HUES6 (cell line): ENCODE results near the gene MED13L.

ENCODE experiments used
- H3K27ac ChIP-seq: 2 replicates; pipeline ENCODE4 v1.7.0; 2013; ENCODE audit warnings: low read depth, mild to moderate bottlenecking, low read length, inconsistent platforms
- H3K27me3 ChIP-seq: 2 replicates; pipeline ENCODE4 v1.6.1; 2013; ENCODE audit warnings: low read length; ENCODE audit not compliant: control insufficient read depth, insufficient read depth
- H3K36me3 ChIP-seq: 2 replicates; pipeline ENCODE4 v1.6.1; 2013; ENCODE audit warnings: low read length; ENCODE audit not compliant: control insufficient read depth, insufficient read depth
- H3K4me1 ChIP-seq: 2 replicates; pipeline ENCODE4 v1.6.1; 2013; ENCODE audit warnings: low read length; ENCODE audit not compliant: control insufficient read depth, insufficient read depth
- H3K4me3 ChIP-seq: 2 replicates; pipeline ENCODE4 v1.5.1; 2013; ENCODE audit warnings: low read depth, low read length
- H3K9ac ChIP-seq: one replicate; pipeline ENCODE4 v1.6.1; 2013; ENCODE audit warnings: mild to moderate bottlenecking, low read length
- H3K9me3 ChIP-seq: 2 replicates; pipeline ENCODE4 v1.6.1; 2013; ENCODE audit warnings: low read depth, low read length; ENCODE audit not compliant: control insufficient read depth, insufficient read depth

The MED13L gene

DNA sequence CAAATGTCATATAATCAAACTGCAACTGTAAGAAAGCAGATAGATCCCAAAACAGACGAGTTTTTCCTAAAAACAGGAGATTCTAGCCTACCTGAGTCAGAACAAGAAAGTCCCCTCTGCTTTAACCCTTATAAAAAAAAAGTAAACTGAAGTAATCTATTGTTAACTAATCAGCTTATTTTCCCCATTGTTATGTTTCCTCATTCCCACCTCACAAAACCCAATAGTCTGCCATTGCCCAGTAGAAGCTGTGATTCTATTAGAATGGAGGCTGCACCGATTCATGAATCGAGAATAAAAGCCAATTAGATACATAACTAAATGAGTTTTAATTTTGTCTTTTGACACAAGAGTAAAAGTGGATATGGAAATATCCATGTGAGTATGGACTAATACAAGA is 115.4 kb downstream of the MED13L start:
- Histone ChIP-seq H3K9me3 (no peaks in the 10 kb centered on the region), H3K36me3 (no peaks in the 10 kb centered on the region), H3K4me3 (no peak overlapping the region; the same call in 1 of the 2 replicates), H3K27ac (peak overlapping the region; percentile 19; the same call in 1 of the 2 replicates), H3K27me3 (no peaks in the 10 kb centered on the region), H3K9ac (no peak overlapping the region), H3K4me1 (peaks cover 49% of the 10 kb centered on the region)

DNA sequence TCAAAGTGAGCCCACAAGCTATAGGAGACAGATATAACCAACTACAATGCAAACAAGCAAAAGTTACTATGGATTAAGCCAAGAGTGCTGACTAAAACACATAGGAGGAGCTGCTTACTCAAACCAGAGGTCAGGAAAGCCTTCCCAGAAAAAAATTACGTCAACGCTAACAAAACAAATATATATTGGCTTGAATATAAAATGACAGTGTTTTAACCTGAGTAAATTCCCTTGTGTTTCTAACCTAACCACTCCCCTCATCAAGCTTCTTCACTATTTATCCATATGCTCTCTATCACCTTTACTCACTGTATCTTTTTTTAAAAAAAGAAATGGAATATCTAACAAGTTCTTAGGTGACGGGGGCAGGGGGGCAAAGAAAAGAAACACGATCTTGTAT is 115.9 kb downstream of the MED13L start:
- Histone ChIP-seq H3K27ac (peak overlapping the region; percentile 19; the same call in 1 of the 2 replicates), H3K4me3 (no peak overlapping the region), H3K36me3 (no peaks in the 10 kb centered on the region), H3K9ac (no peak overlapping the region), H3K4me1 (peaks cover 54% of the 10 kb centered on the region), H3K9me3 (no peaks in the 10 kb centered on the region), H3K27me3 (no peaks in the 10 kb centered on the region)

DNA sequence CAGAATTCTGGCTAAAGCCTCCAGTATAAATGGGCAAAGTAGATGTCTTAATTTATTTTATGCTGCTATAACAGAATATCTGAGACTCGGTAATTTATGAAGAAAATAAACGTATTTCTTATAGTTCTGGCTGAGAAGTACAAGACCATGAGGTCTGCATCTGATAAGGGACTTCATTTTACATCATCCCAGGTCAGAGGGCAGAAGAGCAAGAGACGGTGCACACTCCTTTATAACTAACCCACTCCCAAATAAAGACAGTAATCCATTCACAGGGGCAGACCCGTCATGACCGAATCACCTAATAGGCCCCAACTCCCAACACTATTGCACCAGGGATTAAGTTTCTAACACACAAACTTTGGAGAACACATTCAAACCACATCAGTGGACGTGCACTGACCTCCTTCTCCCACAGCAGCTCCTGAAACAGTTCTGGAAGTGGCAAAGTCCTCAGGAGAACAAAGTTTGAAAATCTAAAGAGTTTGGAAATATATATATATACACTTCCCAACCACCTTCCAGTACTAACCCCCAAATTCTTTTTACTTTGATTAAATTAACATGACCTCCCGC is 116.5 kb downstream of the MED13L start:
- no peak overlapping the region for H3K27ac ChIP-seq
- H3K4me3 ChIP-seq, result no peak overlapping the region
- no peaks in the 10 kb centered on the region for H3K27me3 ChIP-seq
- H3K9ac ChIP-seq, result no peak overlapping the region
- no peaks in the 10 kb centered on the region for H3K9me3 ChIP-seq
- H3K4me1 ChIP-seq, result peaks cover 55% of the 10 kb centered on the region
- no peaks in the 10 kb centered on the region for H3K36me3 ChIP-seq

DNA sequence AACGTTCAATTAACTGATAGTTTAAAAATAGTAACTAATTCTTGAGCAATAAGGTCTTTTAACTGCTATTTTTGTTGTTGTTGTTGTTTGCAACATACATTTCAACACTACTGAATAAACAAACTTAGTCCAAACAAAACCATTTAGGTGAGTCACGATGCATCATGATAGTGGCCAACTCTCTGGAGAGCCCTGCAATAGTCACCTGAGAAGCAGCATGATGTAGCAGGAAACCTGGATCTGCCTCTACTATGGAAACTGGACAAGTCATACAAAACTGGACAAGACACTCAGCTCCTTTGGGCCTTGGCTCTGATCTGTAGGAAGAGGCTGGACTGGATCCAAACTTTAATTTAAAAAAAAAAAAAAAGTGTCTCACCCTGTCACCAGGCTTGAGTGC is 117.3 kb downstream of the MED13L start:
- Histone ChIP-seq H3K4me3 (no peak overlapping the region), H3K27me3 (no peaks in the 10 kb centered on the region), H3K36me3 (no peaks in the 10 kb centered on the region), H3K27ac (no peak overlapping the region), H3K9ac (no peak overlapping the region), H3K9me3 (no peaks in the 10 kb centered on the region), H3K4me1 (peaks cover 57% of the 10 kb centered on the region)

DNA sequence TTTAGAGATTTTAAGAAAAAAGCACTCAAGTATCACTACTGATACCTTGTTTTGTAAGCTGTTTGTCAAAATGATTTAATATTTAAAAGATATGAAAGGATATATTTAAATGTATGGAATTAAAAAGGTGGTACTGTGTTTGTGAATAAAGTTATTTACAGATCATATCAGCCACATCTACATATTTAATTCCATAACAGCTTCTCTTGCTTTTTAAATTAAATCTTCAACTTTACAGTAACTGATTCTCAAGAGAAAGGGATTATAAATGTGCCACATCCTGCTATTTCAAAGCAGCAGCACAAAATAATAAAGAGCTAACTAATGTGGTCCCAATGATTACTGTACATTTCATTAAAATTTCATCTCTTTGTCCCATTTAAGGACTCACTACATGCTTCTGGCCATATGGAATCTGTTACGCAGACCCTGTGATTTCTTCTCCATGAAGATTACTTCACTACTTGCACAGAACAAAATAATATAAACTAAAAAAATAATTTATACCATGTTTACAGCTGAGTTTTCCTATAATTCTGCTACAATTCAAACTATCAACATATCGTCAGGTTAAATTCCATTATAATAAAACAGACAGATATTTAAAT is 117.8 kb downstream of the MED13L start:
- no peaks in the 10 kb centered on the region for H3K27me3 ChIP-seq
- no peak overlapping the region for H3K4me3 ChIP-seq
- H3K27ac ChIP-seq, result no peak overlapping the region
- H3K4me1 ChIP-seq, result peaks cover 57% of the 10 kb centered on the region
- no peak overlapping the region for H3K9ac ChIP-seq
- H3K9me3 ChIP-seq, result no peaks in the 10 kb centered on the region
- H3K36me3 ChIP-seq, result no peaks in the 10 kb centered on the region

DNA sequence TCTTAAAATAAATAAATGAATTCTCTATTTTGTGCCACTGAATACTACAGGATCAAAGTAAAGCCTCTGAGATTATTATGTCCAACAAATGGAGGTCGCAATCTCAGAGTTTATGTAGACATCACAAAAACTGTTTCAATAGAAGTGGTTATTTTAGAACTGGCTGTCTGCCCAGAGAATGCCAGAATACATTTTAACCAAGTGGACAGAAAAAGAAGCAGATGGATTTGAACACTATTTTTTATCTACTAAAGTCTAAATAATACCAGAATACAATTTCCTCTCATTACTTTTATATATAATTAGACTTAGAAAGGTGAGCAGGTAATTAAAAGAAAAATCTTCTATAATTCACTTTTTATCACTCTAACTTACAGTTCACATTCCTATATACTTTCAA is 118.3 kb downstream of the MED13L start:
- H3K4me3 ChIP-seq, result no peak overlapping the region
- H3K9me3 ChIP-seq, result no peaks in the 10 kb centered on the region
- H3K27me3 ChIP-seq, result no peaks in the 10 kb centered on the region
- H3K27ac ChIP-seq, result no peak overlapping the region
- no peak overlapping the region for H3K9ac ChIP-seq
- H3K4me1 ChIP-seq, result peaks cover 60% of the 10 kb centered on the region
- H3K36me3 ChIP-seq, result no peaks in the 10 kb centered on the region

DNA sequence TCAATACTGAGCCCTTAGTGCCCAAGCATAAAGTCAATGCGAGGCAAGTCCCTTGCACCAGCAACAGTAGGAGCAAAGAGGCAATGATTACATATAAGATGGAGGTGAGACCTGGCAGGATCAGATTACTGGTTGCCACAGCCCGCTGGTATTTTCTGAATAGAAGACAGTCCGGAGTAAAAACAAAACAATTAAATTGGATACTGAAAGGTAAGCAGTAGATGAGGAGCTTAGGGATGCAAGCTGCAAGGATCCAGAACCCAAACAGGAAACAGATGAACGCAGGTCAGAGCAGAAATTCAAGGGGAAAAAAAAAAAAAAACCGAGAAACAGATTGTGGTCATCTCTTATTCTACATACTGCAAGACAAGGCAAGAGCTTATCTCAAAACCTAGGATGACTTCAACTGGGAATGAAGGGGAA is 119.6 kb downstream of the MED13L start:
- Histone ChIP-seq H3K27me3 (no peaks in the 10 kb centered on the region), H3K9me3 (no peaks in the 10 kb centered on the region), H3K4me1 (peaks cover 73% of the 10 kb centered on the region), H3K4me3 (no peak overlapping the region), H3K36me3 (no peaks in the 10 kb centered on the region), H3K27ac (no peak overlapping the region), H3K9ac (no peak overlapping the region)

DNA sequence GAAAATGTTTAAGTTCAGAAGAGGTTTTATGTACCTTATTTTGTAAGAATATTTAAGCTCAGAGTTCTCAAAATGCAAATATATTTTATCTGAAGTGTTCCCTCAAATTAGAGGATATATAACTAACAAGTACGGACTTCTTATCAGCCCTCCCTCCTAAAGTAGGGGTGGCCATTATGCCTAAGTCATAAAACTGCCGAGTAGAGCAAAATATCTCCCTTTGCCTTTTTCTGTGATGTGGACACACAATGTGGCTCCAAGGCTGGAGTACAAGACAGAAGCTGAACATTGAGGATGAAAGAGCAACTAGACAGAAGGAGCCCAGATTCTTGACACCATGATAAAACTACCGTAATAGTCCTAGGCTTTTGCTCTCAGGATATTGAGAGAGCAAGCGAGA is 120.9 kb downstream of the MED13L start:
- no peaks in the 10 kb centered on the region for H3K9me3 ChIP-seq
- no peak overlapping the region for H3K9ac ChIP-seq
- no peaks in the 10 kb centered on the region for H3K36me3 ChIP-seq
- H3K4me1 ChIP-seq, result peaks cover 70% of the 10 kb centered on the region
- no peaks in the 10 kb centered on the region for H3K27me3 ChIP-seq
- H3K27ac ChIP-seq, result no peak overlapping the region
- no peak overlapping the region for H3K4me3 ChIP-seq

DNA sequence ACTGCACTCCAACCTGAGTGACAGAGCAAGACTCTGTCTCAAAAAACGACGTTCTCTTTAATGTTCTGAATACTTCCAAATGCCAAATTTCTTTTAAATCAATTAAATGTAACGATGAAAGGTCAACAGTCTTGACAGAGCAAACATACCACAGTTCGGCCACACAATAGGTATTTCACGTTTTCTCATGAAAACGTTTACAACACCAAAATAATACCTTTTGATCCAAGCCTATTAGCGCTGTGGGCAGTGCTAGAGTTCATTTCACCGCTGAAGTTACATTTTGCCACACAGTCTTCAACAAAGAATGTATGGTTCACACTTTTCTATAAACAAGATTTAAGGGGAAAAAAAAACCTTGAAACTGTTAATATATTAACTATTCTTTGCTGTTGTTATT is 122.1 kb downstream of the MED13L start:
- no peak overlapping the region for H3K4me3 ChIP-seq
- H3K36me3 ChIP-seq, result no peaks in the 10 kb centered on the region
- no peaks in the 10 kb centered on the region for H3K27me3 ChIP-seq
- peaks cover 60% of the 10 kb centered on the region for H3K4me1 ChIP-seq
- no peaks in the 10 kb centered on the region for H3K9me3 ChIP-seq
- no peak overlapping the region for H3K27ac ChIP-seq
- H3K9ac ChIP-seq, result no peak overlapping the region

DNA sequence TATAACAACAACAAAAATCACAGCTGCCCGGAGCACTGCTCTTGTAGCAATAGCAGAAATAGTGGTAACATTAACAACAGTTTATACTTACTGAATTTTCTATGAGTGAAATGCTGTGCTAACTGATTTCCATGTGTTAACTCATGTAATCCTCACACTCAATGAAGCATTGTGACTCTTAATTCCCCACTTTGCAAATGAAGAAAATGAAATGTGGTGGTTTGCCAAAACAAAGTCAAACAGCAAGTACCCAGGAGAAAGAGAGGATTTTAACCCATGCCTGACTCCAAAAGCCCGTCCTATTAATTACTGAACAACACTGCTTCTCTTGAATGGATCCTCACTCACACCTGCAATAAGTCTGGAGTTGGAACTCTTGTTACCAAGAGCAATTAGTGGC is 123.5 kb downstream of the MED13L start:
- no peak overlapping the region for H3K4me3 ChIP-seq
- H3K9ac ChIP-seq, result no peak overlapping the region
- no peak overlapping the region; the same call in 1 of the 2 replicates for H3K27ac ChIP-seq
- H3K9me3 ChIP-seq, result no peaks in the 10 kb centered on the region
- H3K36me3 ChIP-seq, result no peaks in the 10 kb centered on the region
- H3K4me1 ChIP-seq, result peaks cover 55% of the 10 kb centered on the region
- H3K27me3 ChIP-seq, result no peaks in the 10 kb centered on the region

DNA sequence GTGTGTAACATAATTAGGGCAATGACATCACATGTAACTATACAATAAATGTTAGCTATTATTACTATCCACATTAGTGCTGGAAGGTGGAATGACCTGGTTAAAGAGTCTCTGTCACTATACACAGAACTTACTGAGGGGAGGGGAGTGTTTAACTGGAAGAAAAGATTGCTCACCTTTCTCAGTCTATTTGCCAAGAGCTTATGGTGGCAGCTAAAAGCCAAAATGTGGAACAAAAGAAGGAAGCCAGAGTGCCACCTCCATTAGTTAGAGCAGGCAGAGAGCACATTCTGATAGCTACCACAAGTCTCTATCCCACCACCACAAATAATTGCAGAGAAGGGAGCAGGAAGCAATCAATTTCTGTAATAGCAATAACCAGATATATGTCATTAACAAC is 124.4 kb downstream of the MED13L start:
- Histone ChIP-seq H3K4me3 (no peak overlapping the region), H3K36me3 (no peaks in the 10 kb centered on the region), H3K27me3 (no peaks in the 10 kb centered on the region), H3K9me3 (no peaks in the 10 kb centered on the region), H3K9ac (no peak overlapping the region), H3K27ac (no peak overlapping the region), H3K4me1 (peaks cover 50% of the 10 kb centered on the region)
